ENCODE measurements around the gene GPR35.

The GPR35 gene

GRCh38 chr2:240624950-240625621 lies at the start of gene GPR35:
Gene GPR35 (plus strand): TSS chr2:240625480. CDS start chr2:240629953, 4,473 bp downstream.
- DNase-seq: peak; percentile 74

- no peak for DNase-seq
Measured at GRCh38 chr2:240576036-240576435, 49.2 kb upstream of the GPR35 start.

GRCh38 chr2:240576436-240577205 lies 48.7 kb upstream of the GPR35 start:
- no peak for DNase-seq

GRCh38 chr2:240577281-240578109 lies 47.8 kb upstream of the GPR35 start:
- DNase-seq: no peak

- DNase-seq: no peak
Measured at GRCh38 chr2:240578110-240578450, 47.2 kb upstream of the GPR35 start.

GRCh38 chr2:240578488-240578887 lies 46.8 kb upstream of the GPR35 start:
- DNase-seq: no peak

- DNase-seq: no peak
Measured at GRCh38 chr2:240579071-240579762, 46.1 kb upstream of the GPR35 start.

- peak; percentile 79 for DNase-seq
Measured at GRCh38 chr2:240579771-240580614, 45.3 kb upstream of the GPR35 start.

GRCh38 chr2:240581811-240582210 lies 43.5 kb upstream of the GPR35 start:
- no peak for DNase-seq

- DNase-seq: no peak
Measured at GRCh38 chr2:240582781-240583180, 42.5 kb upstream of the GPR35 start.

GRCh38 chr2:240583774-240584173 lies 41.5 kb upstream of the GPR35 start:
- DNase-seq: no peak

- DNase-seq: no peak
Measured at GRCh38 chr2:240584486-240585031, 40.7 kb upstream of the GPR35 start.

- DNase-seq: no peak
Measured at GRCh38 chr2:240585101-240585500, 40.2 kb upstream of the GPR35 start.

GRCh38 chr2:240585681-240586197 lies 39.5 kb upstream of the GPR35 start:
- no peak for DNase-seq

- DNase-seq: peak; percentile 97
Measured at GRCh38 chr2:240586198-240586918, 38.9 kb upstream of the GPR35 start, which contains the start of gene CAPN10. Gene CAPN10 (plus strand): TSS chr2:240586734. CDS start chr2:240586912, 178 bp downstream.

GRCh38 chr2:240586919-240587800 lies 38.1 kb upstream of the GPR35 start:
- DNase-seq: peak; percentile 54

GRCh38 chr2:240588006-240588655 lies 37.1 kb upstream of the GPR35 start:
- no peak for DNase-seq

GRCh38 chr2:240588669-240589068 lies 36.6 kb upstream of the GPR35 start:
- no peak for DNase-seq

- peak; percentile 0 for DNase-seq
Measured at GRCh38 chr2:240589375-240589774, 35.9 kb upstream of the GPR35 start.
